SH-SY5Y (cell line): ENCODE results near the gene GTF2H4.

Experiments
- GATA2 ChIP-seq: IDR thresholded peaks from 2 replicates; pipeline ENCODE4 v1.6.1; 2011; ENCODE audit warnings: mild to moderate bottlenecking, low read depth, low read length
- GATA3 ChIP-seq: IDR thresholded peaks from 2 replicates; pipeline ENCODE4 v1.6.1; 2011; ENCODE audit warnings: low read depth, mild to moderate bottlenecking, low read length, moderate library complexity

Gene GTF2H4

GRCh38 chr6:30888816-30889495 lies 19.1 kb upstream of the GTF2H4 start:
- TF ChIP-seq GATA3 = no peak
- TF ChIP-seq GATA2 = no peak

GRCh38 chr6:30889496-30889885 lies 18.5 kb upstream of the GTF2H4 start:
- TF ChIP-seq GATA3 (no peak), GATA2 (no peak)

- no peak for TF ChIP-seq GATA3
- no peak for TF ChIP-seq GATA2
Measured at GRCh38 chr6:30889921-30890645, 17.9 kb upstream of the GTF2H4 start.

- TF ChIP-seq GATA3 (no peak), GATA2 (no peak)
Measured at GRCh38 chr6:30890646-30891449, 17.2 kb upstream of the GTF2H4 start.

- TF ChIP-seq GATA2 (no peak), GATA3 (no peak)
Measured at GRCh38 chr6:30891450-30891723, 16.6 kb upstream of the GTF2H4 start.

GRCh38 chr6:30891816-30892538 lies 16.0 kb upstream of the GTF2H4 start:
- no peak for TF ChIP-seq GATA3
- no peak for TF ChIP-seq GATA2

- TF ChIP-seq GATA3 = no peak
- no peak for TF ChIP-seq GATA2
Measured at GRCh38 chr6:30893001-30893591, 14.9 kb upstream of the GTF2H4 start.

- TF ChIP-seq GATA2 (no peak), GATA3 (no peak)
Measured at GRCh38 chr6:30893666-30894065, 14.3 kb upstream of the GTF2H4 start.

GRCh38 chr6:30894381-30894780 lies 13.6 kb upstream of the GTF2H4 start:
- TF ChIP-seq GATA3 = no peak
- no peak for TF ChIP-seq GATA2

GRCh38 chr6:30894935-30895334 lies 13.1 kb upstream of the GTF2H4 start:
- no peak for TF ChIP-seq GATA3
- no peak for TF ChIP-seq GATA2

GRCh38 chr6:30895343-30895742 lies 12.7 kb upstream of the GTF2H4 start:
- TF ChIP-seq GATA3 (no peak), GATA2 (no peak)

GRCh38 chr6:30896541-30896940 lies 11.5 kb upstream of the GTF2H4 start:
- TF ChIP-seq GATA3 (no peak), GATA2 (no peak)

- TF ChIP-seq GATA3 (no peak), GATA2 (no peak)
Measured at GRCh38 chr6:30897882-30898281, 10.1 kb upstream of the GTF2H4 start.
